GM12873 (cell line): ENCODE measurements around the gene CALCOCO1.

ENCODE experiments used
- CTCF ChIP-seq: IDR thresholded peaks from 2 replicates; pipeline ENCODE4 v1.5.1; 2012; ENCODE audit warnings: low read depth, mild to moderate bottlenecking, moderate library complexity, low read length, control low read depth; ENCODE audit not compliant: insufficient read depth; ENCODE audit errors: missing control alignments

Gene CALCOCO1

GRCh38 chr12:53743266-53744129, 16.2 kb upstream of the CALCOCO1 start:
- peak; percentile 94 for TF ChIP-seq CTCF

GRCh38 chr12:53740130-53740491, 12.9 kb upstream of the CALCOCO1 start:
- no peak for TF ChIP-seq CTCF

- TF ChIP-seq CTCF = no peak
Observed at GRCh38 chr12:53739214-53740129, 12.2 kb upstream of the CALCOCO1 start.

GRCh38 chr12:53738406-53739213, 11.4 kb upstream of the CALCOCO1 start:
- TF ChIP-seq CTCF = no peak

GRCh38 chr12:53737951-53738405, 10.7 kb upstream of the CALCOCO1 start:
- no peak for TF ChIP-seq CTCF

GRCh38 chr12:53737093-53737808, 10.0 kb upstream of the CALCOCO1 start:
- no peak for TF ChIP-seq CTCF
